Limb (tissue), 2 donors: ENCODE results near the gene CD1D.
"Not testable (repeated sequence)": the region's sequence is repeated elsewhere in the genome, so short reads cannot be mapped to it uniquely, and the experiment has no call there.

Experiments
- DNase-seq, 2 donors: peaks; one replicate each; pipeline ENCODE4 v3.0.0-alpha.2; 2016; ENCODE audit errors: extremely low spot score in 2 of 2

Gene CD1D

DNA sequence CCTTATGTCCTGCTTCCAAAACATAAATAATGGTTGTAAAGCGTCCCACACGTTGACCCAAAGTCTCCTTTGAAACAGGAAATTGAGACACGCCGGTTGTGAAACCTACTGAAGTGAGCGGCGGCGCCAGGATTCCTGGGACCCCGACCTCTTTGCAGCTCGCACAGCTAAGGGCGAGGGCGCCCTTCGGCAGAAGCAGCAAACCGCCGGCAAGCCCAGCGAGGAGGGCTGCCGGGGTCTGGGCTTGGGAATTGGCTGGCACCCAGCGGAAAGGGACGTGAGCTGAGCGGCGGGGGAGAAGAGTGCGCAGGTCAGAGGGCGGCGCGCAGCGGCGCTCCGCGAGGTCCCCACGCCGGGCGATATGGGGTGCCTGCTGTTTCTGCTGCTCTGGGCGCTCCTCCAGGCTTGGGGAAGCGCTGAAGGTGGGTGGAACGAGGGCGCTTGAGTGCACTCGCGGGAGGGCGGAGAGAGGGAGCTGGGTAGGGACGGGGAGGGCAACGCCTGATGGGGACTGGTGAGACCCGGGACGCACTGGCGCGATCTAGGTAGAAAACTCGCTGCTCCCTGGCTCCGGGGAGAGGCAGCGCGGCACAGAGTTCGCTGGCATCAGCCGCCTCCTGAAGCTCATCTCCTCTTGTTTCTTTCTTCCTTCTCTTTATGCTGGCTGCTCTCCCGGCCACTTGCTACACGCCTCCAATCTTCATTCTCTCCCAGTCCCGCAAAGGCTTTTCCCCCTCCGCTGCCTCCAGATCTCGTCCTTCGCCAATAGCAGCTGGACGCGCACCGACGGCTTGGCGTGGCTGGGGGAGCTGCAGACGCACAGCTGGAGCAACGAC lies at the start of gene CD1D:
TSS of gene CD1D (plus strand) at position 155 of the 836 bp plus-strand sequence. CDS start at position 362, 207 bp downstream.
- peak; percentile 15 to 61 for DNase-seq

DNA sequence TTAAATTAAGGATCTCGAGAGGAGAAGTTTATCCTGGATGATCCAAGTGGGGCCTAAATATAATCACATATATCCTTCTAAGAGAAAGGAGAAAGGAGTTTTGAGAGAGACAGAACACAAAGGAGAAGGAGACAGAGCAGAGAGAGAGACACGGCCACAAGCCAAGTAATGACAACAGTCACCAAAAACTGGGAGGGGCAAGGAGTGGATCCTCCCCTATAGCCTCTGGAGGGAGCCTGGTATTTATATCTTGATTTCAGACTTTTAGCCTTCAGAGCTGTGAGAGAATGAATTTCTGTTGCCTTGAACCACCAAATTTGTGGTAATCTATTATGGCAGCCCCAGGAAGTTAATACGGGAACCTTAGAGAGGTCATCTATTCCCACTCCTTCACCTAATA lies 49.5 kb upstream of the CD1D start:
- no peak for DNase-seq

DNA sequence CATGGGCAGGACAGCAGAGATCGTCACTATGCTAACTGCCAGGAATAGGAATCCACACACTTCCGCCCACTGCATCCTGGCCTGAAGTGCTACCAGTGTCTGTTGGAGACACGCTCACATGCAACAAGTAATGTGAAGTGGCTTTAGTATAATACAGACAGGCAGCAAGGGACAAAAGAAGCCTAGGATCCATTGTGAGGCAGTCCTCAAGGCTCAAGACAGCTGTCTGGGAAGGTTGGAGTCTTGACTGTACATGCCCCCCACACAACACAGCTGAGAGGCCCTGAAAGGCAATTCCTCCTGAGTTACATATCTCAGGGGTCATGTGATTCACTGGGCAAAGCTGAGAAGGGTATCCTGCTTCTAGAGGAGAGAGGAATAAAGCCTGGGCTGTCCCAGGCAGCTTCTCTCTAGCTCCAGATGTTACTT lies 39.9 kb upstream of the CD1D start:
- DNase-seq, result no peak

DNA sequence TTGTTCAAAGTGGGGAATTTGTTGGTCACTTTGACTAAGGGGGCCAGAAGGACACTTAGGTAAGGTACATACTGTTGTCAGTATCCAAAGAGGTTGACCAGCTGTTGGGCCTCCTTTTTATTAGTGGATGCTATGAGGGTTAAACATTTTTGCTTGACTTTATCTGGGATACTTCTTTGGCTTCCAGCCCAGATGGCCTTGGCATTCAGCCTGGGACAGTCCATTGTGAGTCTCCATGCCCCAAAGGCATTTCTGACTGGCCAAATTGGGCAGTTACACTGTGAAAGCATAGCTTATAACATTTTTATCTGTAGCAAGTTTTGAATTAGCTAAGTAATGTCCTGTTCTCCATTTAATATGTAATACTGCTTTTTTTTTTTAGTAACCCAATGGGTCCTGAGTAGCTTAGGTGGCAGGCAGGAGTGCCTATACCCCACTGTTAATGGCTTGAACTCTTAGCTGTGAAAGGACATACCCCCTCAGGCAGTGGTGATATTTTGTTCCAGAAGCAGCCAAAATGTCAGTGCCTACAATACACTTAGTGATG lies 35.4 kb upstream of the CD1D start:
- DNase-seq, result no peak

DNA sequence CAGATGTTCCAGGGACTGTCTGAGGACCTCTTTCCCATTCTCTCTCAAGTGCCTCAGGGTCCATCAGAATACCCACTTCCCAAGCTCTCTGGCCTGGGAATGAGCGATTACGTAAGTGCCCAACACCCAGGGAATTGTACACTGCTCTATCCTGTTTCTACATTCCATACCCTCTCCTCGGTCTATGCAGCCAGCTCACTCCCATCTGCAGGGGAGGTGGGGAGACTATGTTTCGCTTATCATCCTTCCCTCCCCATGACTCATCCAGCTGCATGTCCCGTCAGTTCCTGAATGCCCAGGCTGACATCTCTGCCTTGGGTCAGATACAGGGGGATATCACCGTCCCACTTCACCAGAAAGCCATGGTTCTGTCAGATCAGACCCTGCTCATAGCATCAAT lies 34.5 kb upstream of the CD1D start:
- no peak for DNase-seq

DNA sequence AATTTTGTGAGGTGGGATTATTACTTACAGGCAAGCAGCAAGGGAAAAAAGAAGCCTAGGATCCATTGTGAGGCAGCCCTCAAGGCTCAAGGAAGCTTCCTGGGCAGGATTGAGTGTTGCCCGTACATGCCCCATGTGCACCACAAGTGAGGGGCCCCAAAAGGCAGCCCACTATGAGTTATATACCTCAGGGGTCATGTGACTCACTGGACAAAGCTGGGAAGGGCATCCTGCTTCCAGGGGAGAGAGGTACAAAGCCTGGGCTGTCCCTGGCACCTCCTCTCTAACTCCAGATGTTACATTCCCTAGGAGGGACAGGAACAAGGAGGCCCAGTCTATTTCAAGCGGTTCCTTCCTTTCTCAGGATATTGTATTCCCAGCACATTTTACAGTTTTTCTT lies 34.0 kb upstream of the CD1D start:
- no peak for DNase-seq

DNA sequence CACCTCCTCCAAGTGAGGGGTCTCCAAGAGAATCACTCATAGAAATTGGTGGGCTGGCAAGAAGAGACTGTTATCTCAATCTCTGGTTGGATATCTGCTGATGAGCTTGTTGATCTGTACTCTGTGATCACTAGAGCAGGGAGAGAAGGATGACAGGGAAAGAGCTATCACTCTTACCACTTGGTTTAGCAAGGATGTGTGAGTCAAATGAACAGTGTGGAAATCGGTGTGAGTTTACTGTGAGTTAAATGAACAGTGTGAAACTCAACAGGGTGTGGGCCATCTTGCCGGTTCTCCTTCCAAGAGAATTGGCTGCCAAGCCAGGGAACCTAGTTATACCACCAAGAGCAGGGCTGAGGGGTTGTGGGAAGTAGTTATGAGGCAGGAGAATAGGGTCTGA lies 33.3 kb upstream of the CD1D start:
- no peak for DNase-seq

DNA sequence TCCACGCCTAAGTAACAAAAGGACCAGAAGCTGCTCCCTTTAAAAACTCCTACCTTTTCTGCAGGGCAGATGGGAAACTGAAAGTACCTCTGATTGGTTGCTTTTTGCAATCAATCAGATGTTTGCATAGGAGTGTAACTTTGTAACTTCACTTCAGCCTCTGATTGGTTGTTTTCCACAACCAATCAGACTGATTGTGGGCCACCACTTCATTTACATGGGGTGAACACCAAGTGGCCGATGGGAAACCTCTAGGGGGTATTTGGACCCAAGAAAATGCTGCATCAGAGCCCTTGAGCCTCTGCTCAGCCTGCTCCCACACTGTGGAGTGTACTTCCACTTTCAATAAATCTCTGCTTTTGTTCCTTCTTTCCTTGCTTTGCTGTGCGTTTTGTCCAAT lies 32.8 kb upstream of the CD1D start:
- no peak for DNase-seq

DNA sequence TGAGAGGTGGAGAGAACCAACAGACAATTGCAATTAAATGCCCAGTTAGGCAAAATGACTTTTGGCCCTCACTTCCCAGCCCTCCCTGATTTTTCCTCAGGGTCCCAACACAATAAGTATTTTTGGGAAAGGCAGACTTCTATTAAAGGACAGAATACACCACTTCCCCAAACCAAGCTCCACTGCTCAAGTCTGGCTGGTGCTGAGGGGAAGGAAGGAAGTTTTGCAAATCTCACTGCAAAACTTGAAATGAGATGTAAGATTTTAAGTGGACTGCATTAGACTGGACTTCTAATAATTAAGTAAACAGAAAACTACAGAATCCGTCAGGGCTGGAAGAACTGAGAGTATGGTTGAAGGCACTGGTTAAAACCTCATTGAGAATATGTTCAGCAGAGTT lies 32.2 kb upstream of the CD1D start:
- DNase-seq, result no peak

DNA sequence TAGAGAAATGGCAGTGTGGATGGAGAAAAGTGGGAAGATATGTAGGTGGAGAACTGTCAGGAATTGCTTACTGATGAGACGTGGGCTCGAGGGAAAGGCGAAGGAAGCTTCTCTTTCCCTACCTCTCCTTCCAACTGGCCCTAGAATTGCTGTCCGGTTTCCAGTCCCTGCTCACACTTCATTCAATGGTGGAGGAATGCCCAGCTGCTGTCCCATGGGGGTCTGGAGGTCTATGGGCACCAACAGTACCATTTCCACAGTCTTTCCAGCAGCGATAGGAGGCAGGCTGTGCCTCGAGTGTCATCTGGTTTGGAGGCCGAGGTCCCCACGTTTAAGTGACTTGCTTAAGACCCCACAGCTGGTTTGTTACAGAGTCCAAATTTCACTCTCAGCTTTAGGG lies 31.5 kb upstream of the CD1D start:
- peak in 1 of 2 donors; percentile 39 for DNase-seq

DNA sequence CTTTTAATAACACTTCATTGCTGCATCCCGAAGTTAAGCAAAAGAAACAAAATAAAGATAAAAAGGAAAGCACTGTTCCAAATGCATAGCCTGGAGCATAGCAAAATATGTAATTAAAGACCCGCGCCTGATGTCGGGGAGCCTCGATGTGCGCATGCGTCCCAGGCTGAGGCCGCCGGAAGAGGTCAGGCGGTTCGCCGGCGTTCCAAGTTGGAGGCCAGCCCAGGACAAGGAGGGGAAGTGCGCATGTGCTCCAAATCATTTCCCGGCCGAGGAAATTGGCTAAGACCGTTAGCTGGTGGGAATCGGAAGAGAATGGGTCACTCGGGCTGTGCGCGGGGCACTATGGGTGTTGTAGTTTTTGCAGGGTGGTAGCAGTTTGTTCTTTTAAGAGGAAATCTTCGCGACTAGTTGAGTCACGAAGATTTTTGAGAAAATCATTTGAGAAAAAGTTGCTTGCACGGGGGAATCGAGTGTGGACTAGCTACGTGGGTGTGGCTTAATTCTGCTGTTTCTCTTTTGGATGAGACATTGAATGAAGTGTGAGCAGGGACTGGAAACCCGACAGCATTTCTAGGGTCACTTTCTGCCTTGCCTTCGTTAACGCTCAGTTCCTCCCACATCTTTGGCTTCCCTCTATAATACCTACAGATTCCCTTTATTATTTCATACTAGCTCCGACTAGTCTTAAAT lies 31.0 kb upstream of the CD1D start:
- DNase-seq, result peak; percentile 94 to 95

DNA sequence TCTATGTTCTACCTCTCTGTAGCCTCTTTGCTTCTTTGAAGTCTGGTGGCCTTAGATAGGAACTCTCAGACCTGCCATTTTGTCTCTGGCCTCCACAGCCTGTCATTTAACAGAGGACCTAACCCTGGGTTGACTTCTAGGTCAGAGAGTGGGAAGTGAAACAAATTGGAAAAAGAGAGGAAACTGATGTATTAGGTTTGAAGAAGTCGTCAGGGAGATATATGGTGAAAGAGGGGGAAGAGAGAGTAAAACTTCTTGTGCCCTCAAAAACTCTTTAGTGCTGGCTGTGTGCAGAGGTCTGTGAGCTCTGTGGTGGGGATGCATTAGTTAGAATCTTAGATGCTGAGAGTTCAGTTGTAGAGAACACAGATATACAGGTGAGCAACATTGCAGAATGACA lies 30.2 kb upstream of the CD1D start:
- no peak for DNase-seq

DNA sequence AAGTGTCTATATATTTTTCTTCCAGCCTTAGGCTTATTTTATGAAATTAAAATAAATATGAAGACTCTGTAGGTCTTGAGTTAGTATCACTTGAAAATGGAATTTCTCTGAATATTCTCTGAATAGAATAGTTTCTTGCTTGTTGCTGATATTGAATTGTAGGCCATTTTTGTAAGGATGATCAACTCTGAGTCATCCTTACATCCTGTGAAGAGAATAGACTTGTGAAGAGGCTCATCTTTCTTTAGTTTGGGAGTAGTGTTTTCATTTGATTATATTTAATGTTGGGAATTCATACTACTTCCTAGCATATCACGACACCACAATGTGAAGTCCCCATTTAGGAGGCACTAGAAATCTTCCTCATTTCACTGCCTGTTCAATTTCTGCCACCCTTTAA lies 27.5 kb upstream of the CD1D start:
- DNase-seq, result no peak

DNA sequence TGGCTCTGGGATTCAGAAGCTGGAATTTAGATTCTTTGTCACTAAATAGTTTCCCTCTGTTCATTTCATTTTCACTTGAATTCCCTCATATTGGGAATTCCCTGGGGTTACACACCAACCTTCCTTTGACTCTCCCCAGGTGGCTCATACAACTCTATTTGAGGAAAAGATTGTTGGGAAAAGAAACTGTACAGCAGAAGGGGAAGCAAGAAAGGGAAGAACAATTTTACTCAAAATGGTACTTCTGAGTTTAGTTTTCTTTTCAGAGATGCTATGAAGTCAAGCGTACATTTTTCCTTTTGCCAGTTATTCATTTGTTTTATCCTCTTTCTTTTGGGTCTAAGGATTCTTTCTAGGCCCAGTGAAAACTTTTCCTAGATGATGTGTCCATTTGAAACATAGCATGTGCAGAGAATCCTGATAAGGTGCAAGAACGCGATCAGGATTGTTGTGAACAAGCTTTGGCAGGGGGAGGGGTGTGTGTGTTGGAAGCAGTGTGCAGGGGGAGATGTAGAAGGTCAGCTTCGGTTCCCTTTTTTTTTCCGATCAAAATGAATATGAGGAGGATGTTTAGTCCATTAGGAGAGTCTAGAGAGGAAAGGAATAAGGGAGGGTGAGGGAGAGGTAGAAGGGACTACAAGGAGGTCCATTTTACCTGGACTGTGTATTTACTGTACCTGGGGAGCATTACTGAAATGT lies 26.8 kb upstream of the CD1D start:
- DNase-seq, result no peak

DNA sequence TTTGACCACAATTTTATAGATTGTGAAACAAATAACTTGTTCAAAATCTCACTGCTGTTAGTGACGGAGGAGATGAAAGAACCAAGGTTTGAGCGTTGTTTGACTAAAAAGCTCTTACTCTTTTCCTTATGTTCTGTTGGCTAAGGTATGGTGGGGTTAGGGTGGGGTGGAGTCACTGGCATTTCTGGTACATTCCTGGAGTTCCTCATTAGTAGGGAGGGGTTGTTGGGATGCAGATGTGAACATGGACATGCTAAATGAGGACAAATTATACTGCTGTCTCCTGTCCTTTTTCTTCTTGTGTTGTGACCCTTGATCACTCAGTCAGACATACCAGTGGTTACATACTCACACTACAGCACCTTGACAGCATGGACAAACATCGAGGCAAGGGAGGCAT lies 26.2 kb upstream of the CD1D start:
- DNase-seq, result no peak

DNA sequence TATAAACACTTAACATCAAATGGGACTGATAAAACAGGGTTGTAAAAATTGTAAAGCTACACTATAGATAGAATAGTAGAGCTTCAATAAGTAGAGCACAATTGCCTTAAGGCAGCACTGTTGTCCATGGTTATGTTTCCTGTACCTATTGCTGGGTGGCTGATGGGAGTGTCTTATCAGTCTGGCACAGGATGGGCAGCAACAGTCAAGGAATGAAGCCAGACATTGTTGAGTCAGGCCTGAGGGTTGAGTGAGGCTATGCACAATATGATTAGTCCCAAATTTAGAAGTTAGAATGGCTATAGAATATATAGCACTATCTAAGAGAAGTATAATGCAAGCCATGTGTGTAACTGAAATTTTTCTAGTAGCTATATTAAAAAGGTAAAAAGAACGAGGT lies 25.0 kb upstream of the CD1D start:
- DNase-seq, result no peak

DNA sequence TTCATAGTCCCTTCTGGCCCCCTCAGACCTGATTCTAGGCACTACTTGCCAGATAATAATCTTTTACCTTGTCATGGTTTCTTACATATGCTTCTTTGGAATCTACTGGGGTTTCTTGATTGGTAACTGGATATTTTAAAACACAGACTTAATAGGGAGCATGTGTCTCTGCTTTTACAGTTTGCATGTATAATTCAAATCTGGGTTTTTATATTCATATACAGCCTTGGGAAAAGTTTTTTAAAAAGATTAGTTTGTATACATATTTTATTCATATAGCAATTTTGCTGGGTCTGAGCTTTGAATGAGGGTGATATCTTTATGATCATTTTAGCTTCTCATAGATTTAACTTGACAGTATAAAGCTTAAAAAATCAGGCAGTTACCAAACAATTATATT lies 21.1 kb upstream of the CD1D start:
- no peak for DNase-seq

DNA sequence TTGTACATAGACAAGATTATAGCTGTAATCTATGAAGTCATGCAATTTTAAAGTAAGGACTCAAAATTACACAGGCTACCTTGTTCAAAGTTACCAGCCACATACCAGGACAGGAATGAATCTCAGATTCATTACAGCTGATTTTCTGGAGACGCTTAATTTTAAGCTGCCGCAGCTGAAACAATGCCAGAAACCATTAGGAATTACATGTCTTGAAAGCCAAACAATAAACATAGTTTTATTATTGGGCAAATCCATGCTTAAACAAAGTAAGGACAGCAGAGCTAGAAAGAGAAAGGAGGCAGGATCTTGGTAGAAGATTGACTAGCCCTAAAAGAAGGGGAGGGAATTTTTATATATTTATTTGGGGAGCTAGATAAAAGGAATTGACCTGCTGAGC lies 19.2 kb upstream of the CD1D start:
- no peak for DNase-seq

DNA sequence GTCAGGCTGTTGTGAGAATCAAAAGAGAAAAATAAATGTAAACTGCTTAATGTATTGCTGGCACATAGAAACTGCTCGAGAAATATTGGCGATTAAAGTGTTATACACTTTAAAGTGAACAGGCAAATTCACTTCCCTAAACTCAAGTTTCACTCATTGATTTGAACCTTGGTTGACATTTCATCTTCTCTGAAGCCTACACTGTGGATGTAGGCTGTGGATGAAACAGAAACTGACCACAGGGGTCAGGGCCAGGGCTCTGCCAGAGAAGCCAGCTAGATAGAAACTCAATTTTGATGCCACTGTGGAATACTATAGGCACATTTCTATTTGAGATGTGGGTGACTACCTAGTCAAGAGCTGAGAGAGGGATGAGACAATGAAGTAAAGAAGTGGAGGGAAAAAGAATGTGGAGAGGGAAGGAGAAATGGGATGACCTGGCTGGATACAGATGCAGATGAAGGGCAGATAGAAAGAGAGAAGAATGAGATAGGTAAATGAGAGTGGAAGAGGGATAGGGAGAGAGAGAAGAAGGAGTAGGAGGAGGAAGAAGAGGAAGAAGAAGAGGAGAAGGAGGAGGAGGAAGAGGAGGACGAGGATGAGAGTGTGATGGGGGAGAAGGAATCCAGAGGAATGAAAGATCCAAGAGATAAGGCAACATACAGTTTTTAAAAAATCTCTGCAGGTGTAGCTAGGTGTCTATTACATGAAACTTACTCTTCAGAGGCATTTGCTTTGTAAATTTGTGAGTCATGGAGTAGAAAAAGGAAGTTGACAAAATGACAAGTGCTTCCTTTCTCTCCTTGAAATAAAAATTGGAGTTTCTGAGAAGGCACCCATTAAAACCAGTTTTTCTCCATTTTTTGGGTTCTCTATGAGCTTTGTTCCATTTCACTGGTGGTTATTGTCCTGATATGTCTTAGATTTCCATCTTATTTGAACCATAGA lies 17.4 kb upstream of the CD1D start:
- DNase-seq, result no peak

DNA sequence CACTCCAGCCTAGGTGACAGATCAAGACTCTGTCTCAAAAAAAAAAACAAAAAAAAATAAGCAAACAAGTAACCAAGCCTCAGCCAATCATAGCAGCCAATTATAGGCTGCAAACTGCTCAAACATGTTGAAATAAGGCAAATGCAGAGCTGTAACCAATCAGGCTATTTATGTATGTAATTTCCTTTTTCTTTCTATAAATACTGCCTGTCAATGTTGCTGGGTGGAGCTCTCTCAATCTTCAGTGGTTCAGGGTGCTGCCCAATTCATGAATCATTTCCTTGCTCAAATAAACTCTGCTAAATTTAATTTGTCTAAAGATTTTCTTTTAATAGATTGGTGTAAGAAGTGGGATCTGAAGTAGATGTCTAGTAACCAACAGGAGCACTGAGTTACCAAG lies 11.6 kb upstream of the CD1D start:
- no peak for DNase-seq

DNA sequence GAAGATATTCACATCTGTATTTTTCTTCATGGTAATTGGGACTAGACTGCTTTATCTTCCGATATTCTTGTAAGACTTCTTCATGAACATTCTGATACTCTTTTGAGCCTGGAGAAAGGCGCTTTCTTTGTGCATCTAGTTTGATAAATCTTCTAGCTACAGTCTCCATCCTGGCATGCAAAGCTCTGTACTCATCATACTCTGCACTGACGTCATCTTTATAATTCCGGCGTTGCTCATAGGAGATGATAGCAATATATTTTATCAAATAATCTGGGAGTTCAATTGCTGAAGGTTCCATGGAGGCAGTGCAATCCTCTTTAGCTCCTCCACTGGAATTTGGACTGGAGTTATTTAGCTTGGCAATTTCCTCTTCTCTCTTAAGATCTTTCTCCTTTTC lies 4.8 kb upstream of the CD1D start:
- DNase-seq, result not testable (repeated sequence)
